RPMI7951 (cell line): ENCODE measurements around the gene DPF3. TPM values are rescaled to one million over a fixed set of nuclear protein-coding genes. Genes with fewer than 3 reads are reported as not detected.
"Not testable (repeated sequence)": the region's sequence is repeated elsewhere in the genome, so short reads cannot be mapped to it uniquely, and the experiment has no call there.

ENCODE experiments used
- DNase-seq: peaks from one replicate; pipeline ENCODE4 v3.0.0-alpha.2; 2012; ENCODE audit warnings: low read depth
- total RNA-seq: library from RNA; depleted of rRNA; stranded (reverse); fragments of >200 nt; shearing (Covaris generic); gene quantifications from 2 replicates; pipeline ENCODE4 v1.2.3, GENCODE V29; 2014

DPF3 gene
- total RNA-seq, 1 experiment from 2014 or later = 6.5 TPM

DNA sequence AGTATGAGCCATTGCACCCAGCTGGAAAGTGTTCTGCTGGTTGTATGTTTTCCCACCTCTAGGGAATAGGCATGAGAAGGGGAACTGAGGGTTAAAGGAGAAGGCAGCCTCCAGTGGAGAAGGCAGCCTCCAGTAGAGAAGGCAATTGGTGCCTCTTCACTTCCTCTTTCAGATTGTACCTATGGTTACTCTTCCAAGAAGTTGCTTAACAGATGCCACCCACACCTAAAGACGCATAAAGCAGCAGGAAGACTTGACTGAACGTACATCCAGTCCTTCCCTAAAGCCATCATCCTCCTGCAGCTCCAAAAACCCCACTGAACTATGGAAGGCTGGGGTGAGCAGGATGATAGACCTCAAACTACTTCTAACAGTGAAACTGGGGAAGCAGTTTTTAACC is 13.1 kb downstream of the DPF3 start:
- no peak for DNase-seq

DNA sequence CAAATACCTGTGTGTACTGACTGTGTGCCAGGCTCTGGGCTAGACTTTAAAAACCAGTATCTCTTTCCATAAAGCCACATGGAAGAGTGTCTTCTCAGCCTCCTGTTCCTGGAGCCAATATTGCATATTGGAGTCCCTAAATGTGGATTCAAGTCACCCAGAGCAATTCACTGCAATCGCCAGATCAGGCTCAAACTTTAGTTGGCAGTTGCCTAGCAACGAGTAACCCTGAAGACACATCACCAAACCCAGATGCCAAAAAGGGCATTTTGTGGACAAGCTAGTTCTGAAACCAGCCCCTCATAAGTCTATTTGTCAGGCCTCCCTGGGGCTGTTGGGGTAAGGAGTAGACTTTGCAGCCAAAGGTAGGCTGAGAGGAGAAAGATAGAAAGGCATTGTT is 13.7 kb downstream of the DPF3 start:
- peak; percentile 15 for DNase-seq

DNA sequence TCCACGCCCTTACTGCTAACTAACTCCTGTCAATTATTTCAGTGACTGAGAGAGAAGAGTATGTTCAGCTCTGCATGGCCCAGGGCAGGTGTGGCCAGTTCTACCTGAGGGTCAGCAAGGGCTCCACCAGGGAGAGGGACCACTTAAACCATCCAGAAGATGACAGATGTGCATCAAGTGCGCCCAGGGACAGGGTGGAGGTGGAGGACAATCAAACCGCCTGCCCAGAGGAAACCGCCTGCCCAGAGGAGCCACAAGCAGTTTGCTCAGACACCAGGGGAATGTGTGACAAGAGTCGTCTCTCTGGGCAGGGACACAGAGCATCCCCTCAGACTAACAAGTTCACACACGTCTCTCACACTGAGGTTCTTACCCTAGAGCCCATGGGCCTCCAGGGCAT is 14.5 kb downstream of the DPF3 start:
- no peak for DNase-seq

DNA sequence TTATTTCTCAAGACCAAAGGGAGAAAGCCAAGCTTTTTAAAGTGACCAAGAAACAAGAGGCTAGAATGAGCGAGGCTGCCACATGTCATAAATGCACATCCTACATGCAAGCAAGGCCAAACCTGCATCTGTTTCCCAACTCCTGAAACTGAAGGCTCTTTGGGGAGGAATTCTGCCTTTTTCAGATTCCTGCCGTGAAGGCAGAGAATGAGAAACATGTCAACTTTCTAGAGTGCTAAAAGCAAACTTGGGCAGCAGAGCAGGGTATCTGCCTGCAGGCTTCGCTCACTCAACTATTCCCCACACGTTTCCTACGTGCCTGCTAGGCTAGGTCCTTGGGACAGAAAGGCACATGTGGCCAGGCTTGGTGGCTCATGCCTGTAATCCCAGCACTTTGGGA is 15.2 kb downstream of the DPF3 start:
- no peak for DNase-seq

DNA sequence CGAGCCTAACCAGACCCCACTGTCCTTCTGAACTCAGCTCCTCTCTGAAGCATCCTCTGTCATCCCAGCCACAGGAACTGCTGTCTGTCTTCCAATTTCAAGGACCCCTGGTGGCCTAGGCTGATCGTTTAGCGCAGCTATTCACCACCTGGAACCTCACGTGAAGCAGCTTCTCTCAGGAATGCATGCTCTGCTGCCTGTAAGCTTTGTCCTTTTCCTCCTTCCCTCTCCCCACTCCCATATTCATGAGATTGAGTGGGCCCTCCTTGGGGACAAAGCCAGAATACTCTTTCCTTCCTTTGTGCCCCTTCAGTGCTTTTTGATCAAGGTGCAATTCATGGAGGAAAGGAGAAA is 17.2 kb downstream of the DPF3 start:
- DNase-seq = no peak

DNA sequence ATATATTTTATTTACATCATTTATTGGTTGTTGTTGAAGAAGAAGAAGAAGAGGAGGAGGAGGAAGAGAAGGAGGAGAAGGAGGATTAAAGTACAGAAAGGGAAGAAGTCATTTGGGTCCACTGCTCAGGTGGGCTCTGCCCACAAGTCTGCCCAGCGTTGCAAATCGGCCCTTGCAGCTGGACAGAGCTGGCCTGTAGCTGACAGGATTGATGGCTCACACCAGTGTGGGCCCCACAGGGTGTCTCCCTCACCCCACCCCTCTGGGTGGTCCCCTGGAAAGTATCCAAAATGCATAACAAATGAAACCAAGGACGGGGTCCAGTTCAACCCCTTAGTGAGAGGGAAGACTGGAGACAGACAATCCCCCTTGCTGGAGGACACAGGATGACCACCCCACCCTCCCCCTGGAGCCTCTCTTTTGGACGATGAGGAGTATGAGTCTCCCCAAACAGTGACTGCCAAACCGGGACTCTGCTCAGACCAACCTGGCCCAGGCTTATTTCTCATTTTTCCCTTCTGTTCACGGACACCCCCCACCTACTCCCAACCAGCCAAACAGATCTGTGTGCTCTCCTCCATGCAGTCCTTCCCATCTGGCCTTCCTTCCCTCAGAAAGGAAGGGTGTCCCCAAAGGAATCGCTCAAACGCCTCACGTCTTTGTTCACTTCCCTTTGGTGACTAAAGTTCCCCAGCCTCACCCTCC is 17.7 kb downstream of the DPF3 start:
- no peak for DNase-seq

DNA sequence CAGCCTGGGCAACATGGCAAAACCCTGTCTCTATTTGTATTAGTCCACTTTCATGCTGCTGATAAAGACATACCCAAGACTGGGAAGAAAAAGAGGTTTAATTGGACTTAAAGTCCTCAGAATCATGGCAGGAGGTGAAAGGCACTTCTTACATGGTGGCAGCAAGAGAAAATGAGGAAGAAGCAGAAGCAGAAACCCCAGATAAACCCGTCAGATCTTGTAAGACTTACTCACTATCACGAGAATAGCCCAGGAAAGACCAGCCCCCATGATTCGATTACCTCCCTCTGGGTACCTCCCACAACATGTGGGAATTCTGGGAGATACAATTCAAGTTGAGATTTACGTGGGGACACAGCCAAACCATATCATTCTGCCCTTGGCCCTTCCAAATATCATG is 23.0 kb downstream of the DPF3 start:
- not testable (repeated sequence) for DNase-seq

DNA sequence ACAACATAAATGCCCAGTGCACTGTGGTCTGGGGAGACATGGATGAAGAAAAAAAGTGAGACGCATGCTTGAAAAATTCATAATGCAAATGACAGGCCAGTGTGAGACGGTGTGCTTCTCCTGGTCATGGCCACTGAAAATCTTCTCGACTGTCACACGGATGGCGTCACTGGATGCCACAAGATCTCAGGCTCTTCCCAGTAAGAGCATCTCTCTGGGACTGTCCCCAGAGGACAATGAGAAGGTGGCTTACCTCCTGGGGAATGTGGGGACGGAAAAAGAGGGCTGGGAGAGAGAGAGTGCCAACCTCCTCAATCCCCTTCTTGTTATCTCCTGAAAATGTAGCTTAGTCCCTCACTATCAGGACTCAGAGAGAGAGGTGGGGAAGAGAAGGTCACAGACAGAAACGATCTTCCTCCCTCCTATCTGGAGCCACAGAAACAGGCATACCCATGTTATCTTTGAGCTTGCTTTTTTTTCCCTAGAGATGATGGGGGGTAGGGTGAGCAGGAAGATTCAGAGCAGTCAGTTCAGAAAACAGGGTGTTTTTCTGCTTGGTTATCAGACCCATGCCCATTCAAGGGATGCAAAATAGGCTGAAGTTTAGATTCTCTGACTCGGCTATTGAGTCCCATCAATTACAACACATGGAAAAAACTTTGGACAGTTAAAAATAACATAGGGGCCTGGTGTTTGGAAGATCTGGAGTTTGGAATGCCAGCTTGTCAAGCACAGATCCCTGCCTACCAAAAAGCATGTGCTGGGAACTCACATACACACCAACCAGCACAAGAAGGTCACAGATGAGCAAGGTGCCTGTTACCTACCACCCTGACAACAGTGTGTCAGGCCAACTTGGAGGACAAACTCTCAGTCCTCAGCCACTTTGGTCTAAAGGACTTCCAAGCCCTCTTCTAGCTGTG is 24.2 kb downstream of the DPF3 start:
- no peak for DNase-seq

DNA sequence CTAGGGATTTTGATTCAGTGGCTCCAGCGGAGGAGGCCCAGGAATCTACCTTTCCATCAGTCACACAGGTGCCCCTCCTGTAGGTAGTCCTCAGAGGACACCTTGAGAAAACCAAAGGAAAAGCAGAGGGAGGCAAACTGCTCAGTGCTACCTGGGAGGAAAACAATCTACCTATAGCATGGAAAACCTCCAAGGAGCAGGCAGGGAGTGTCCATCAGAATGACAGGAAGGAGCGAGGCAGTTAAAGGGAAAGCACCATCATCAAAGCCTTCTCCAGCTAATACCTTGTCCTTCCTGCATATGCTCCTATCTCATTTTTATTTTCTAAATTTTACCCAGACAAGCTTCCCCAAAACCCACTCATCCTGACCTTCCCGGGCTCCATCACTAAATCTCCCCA is 25.4 kb downstream of the DPF3 start:
- no peak for DNase-seq

DNA sequence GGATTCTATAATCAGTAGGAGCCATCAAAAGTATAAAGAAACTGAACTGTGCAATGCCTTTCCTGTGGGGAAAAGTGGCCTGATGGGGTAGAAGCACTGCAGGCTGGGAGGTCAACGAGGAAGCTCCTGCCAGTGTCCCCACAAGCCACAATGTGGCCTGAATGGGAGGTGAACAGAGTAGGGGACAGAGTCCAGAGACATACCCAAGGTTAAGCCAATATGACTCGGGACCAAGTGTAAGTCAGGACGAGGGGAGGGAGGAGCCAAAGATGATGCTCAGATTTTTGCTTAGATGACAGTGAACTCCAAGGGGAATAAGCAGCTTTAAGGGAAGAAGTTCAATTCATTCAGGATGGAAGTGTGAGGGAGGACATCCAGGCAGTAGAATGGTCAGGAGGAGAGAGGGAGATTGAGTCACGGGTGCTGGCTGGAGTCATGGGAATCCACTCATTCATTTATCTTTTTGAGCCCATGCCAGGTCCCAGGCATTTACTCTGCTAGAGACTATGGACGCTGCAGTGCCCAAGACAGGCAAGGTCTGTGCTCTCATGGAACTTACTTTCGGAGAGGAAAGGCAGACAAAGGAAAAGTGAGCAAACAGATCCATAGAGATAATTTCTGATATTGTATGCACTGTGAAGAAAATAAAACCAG is 29.1 kb downstream of the DPF3 start:
- no peak for DNase-seq

DNA sequence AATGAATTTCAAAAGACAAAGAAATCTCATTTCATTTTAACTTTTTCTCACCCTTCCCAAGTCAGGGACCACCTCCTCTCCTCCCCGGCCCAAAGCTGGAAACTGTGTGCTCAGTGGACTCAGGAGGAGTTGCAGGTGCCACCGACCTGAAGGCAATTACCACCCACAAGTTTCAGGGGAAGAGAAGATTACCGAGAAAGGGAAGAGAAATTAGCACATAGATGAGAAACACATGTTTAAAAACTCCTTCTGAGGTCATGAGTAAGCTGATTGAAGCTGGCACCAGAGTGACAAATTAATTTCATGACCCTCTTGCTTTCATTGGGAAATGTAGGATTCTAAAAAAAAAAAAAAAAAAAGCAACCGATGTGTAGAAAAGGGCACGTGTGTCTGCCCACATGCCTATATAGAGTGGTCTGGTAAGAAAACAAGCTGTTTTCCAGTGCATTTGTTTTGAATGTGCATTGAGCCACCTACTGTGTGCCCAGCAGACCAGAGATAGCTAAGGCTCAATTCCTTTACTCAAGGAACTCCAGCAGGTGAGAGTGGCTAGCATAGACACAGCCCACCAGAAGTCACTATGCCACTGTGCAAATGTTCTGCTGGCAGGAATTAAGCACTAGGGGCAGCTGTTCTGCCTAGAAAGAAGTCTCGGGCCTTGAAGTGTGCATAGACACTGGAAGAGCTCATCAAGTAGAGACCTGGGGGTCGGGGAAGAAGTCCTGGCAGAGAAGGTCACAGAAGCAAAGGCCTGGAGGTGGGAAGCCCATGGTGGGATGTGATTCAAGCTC is 30.5 kb downstream of the DPF3 start:
- peak; percentile 6 for DNase-seq

DNA sequence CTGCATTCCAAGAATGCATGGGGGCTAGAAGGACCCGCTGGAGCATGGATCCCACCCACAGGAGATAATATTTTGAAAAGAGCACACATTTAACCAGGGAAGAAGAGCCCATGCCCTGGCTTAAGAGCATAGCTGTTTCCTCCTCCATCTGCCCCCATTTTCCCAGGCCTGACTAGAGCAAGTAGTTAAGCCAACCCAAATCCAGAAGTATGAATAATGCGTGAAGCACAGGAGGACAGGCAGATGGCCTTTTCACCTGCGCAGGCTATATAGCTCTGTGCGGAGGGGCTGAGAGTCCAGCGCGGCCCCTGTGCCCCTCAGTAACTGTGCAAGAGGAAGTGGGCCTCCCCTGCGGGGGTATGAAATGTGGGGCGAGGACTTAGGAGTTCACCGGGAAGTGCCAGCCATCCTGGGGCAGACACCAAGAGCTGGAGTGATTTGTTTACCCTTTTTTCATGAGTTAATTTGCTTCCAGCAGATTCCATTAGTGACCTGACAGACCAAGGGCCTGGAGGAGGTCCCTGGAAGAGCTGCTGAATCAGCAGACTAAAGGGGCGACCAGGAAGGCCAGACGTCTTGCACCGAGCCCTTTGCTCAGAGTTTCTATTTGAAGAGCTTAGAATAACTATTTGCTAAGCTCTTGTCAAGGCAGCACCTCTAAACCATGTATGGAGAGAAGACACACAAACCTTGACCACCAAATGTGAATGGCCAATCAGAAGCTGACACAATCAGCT is 37.2 kb downstream of the DPF3 start:
- no peak for DNase-seq

DNA sequence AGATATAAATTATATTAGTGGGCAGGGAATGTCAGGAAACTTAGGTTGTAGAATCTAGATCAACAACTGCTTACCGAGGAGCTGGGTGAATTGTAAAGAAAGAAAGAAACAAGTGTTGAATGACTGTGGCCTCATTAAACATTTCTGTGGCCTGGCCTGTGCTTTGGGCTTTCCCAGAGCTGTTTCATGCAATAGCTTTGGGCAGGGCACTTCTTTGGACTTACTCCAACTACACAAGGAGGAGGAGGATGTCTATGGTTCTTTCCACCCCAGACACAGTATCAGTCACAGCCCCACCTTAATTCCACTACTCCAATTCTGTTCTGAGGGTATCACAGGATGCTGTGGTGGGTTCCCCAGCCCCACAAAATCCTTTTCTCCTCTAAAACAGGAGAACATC is 38.0 kb downstream of the DPF3 start:
- DNase-seq = peak; percentile 70

DNA sequence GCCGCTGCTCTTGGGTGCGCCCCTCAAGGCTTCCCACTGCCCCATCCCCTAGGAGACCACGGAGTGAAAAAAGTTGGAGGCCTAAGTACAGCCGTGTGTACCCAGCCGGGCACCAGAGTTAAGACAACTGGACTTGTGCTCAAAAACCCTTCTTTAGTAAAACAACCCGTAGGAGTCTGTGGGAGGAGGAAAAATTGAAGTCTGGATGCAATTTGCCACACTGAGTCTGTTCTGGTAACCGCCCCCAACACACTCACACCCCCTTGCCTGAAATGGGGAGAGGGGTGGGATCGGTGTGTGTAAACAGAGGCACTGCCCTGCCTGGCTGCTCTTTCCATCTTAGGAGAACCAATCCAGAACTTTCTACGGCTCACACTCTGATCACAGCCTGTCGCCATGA is 41.7 kb downstream of the DPF3 start:
- DNase-seq = no peak

DNA sequence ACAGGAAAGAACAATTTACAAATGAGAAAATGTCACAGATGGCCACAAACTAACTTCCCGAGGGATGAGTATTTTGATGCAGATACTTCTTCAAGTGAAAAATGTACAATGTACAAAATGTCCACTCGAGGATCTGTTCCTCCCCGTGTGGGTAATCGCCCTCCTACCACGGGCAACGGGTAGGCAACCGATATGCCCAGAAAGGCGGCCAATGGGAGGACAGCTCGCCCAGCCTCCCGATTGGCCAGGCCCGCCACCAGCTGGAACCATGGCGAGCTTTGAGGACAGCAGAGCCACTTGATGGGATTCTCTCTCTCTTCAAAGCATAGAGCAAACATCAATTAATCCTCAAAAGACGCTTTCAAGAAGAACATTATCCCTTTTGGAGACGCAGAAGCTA is 42.3 kb downstream of the DPF3 start:
- DNase-seq = no peak

DNA sequence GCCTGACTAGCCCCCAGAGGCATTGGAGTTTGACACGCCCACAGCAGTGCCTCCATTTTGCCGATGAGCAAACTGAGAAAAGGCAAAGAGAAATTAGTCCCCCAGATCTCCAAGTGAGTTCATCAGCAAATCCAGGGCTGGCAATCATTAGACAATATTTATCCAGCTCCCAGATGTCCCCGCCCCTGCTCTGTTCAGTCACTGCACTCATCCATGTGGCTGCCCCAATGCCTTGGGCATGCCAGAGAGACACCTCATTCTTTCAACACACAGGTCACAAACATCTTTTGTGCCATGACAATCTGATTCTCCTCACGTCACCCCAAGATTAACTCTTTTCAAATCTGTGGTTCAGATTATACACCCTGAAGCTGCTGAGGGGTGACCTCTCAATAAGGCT is 43.5 kb downstream of the DPF3 start:
- peak; percentile 3 for DNase-seq

DNA sequence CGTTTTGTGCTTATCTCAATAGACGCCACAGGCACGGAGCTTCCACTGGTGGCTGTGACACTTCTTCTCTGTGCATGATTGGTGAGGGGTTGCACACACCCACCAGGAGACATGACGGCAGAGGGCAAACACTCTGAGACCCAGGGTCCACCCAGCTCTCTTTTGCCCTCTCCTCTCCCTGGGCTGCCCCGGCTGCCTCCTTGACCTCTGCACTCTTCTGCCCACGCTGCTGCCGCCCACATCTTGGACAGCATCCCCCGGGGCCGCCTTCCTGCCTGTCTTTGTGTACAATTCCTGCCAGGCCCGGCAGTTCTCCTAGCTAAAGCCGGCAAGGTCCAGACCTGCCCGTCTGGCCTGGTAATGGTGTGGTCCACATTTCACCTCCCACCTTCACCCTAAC is 44.7 kb downstream of the DPF3 start:
- DNase-seq = no peak

DNA sequence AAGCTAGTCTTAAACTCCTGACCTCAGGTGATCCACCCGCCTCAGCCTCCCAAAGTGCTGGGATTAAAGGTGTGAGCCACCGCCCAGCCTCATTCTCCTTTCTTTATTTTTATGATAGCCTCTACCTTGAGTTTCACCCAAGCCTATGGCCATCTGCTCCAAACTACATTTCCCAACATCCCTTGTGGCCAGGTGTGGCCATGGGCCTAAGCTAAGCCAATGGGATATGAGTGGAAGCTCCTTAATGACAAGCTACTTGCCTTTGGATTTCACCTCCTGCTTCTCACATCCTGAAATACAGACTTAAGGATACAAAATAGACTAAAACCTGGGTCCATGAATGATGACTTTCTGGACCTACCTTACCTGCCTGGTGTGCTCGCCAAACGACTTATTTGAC is 46.2 kb downstream of the DPF3 start:
- DNase-seq = no peak

DNA sequence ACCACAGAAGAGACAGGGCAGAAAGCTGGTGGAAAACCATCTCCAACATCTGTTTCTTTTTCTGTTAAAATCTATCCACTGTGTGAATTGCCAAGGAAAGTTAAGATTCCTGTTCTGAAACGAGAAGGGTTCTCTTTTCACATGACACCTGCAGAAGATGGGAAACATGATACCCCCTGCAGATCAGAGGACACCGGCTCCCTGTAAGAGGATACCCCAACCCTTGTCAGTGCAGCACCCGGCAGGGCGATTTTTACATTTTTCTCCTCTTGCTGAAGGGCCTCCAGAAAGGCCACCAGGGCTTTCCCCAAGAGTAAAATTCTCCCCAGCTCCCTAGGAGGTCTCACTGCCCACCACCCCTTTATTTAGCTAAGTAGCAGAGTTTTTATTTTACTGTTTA is 48.2 kb downstream of the DPF3 start:
- no peak for DNase-seq

DNA sequence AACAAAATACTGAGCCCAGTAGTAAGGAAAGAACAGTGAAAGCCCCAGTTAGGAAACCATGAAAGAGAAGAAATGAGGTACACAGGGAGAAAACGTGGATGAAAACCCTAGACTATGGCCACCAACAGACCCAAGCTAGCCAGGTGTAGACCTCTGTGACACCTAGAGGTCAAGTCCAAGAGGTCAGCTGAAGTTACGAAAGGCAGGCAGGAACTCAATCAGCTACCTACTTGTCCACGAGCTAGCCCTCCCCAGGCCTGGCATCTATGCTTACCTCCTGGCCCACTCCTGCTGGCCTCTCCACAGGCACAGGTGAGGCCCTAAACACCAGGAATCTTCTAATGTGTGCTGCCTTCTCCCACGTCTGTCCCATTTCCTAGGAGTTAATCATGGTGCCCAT is 48.7 kb downstream of the DPF3 start:
- DNase-seq = no peak

DNA sequence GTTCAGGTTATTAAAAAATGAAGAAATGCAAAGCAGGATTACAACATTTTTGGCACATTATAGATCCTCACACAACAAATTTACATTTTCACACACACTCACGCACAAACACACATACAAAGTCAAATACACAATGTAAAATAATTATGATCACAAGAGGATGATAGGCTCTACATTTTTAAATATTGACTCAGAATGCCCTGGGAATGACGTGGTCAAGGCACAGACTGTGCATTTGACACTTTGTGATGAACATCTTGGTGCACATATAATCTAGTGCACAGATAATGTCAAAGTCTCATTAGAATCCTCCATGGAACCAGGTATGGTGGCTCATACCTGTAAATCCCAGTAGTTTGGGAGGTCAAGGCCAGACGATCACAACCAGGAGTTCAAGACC is 49.4 kb downstream of the DPF3 start:
- DNase-seq = no peak
